IMR-90 (cell line): ENCODE measurements around the gene MAP4K1. TPM values are rescaled to one million over a fixed set of nuclear protein-coding genes. Genes with fewer than 3 reads are reported as not detected.

ENCODE experiments used
- ATAC-seq: fragments of 200-7000 bp; cut with Tn5 transposase; 2 replicates; pipeline ENCODE4 v1.9.1; 2020; ENCODE audit warnings: low read depth, mild to moderate bottlenecking, moderate library complexity
- BruUV-seq: library from RNA; stranded (reverse); fragments of 400-500 nt; replicated peaks from 2 replicates; lab custom pipeline; 2021; lab: Mats Ljungman, UMichigan
- CTCF ChIA-PET: fragments of 300-600 bp; formaldehyde crosslinking; extraction: SDS; loops from one replicate; lab custom pipeline; 2021; ENCODE audit warnings: antibody characterized with exemption; lab: Yijun Ruan, JAX
- POLR2A ChIA-PET: fragments of 300-600 bp; sonication (Branson Sonifier 250); formaldehyde crosslinking; loops from one replicate; lab custom pipeline; 2022; ENCODE audit warnings: antibody characterized with exemption; ENCODE audit not compliant: unreplicated experiment; lab: Charles Lee
- DNase-seq: peaks from one replicate; pipeline ENCODE4 v3.0.0; 2013
- H2AFZ ChIP-seq: replicated peaks from 2 replicates; pipeline ENCODE3; 2013; ENCODE audit warnings: low read length, mild to moderate bottlenecking; ENCODE audit not compliant: poor library complexity
- H2AK5ac ChIP-seq: 2 replicates; pipeline ENCODE4 v1.6.1; 2013; ENCODE audit warnings: low read depth, low read length, inconsistent platforms
- H2AK9ac ChIP-seq: replicated peaks from 2 replicates; pipeline ENCODE3; 2013; ENCODE audit warnings: mild to moderate bottlenecking, low read depth, low read length, moderate library complexity; ENCODE audit not compliant: poor library complexity
- H2BK120ac ChIP-seq: 2 replicates; pipeline ENCODE4 v1.6.1; 2013; ENCODE audit warnings: low read depth, low read length, inconsistent platforms
- H2BK15ac ChIP-seq: 3 replicates; pipeline ENCODE4 v1.6.1; 2013; ENCODE audit warnings: low read depth, low read length, inconsistent platforms
- H2BK20ac ChIP-seq: 2 replicates; pipeline ENCODE4 v1.6.1; 2013; ENCODE audit warnings: low read depth, mild to moderate bottlenecking, inconsistent platforms, low read length, moderate library complexity
- H2BK5ac ChIP-seq: 2 replicates; pipeline ENCODE4 v1.6.1; 2013; ENCODE audit warnings: mild to moderate bottlenecking, low read depth, low read length, inconsistent platforms; ENCODE audit not compliant: poor library complexity, severe bottlenecking
- H3K14ac ChIP-seq: replicated peaks from 2 replicates; pipeline ENCODE4 v1.6.1; 2013; ENCODE audit warnings: low read depth, low read length, inconsistent platforms
- H3K18ac ChIP-seq: 2 replicates; pipeline ENCODE4 v1.6.1; 2013; ENCODE audit warnings: low read depth, low read length, control low read depth
- H3K23ac ChIP-seq: 2 replicates; pipeline ENCODE4 v1.6.1; 2013; ENCODE audit warnings: low read depth, low read length, inconsistent platforms
- H3K27ac ChIP-seq: 2 replicates; pipeline ENCODE4 v1.5.1; 2013; ENCODE audit warnings: mild to moderate bottlenecking, control low read depth, low read length; ENCODE audit not compliant: insufficient read depth
- H3K27me3 ChIP-seq: 2 replicates; pipeline ENCODE4 v1.6.1; 2013; ENCODE audit warnings: low read length; ENCODE audit not compliant: control insufficient read depth, insufficient read depth
- H3K36me3 ChIP-seq: 2 replicates; pipeline ENCODE4 v1.6.1; 2013; ENCODE audit warnings: low read length, mixed read lengths; ENCODE audit not compliant: control insufficient read depth, insufficient read depth
- H3K4ac ChIP-seq: 2 replicates; pipeline ENCODE4 v1.6.1; 2013; ENCODE audit warnings: low read depth, low read length, inconsistent platforms
- H3K4me1 ChIP-seq: 2 replicates; pipeline ENCODE4 v1.6.1; 2013; ENCODE audit warnings: low read length, mixed read lengths; ENCODE audit not compliant: control insufficient read depth, insufficient read depth
- H3K4me2 ChIP-seq: 2 replicates; pipeline ENCODE4 v1.6.1; 2013; ENCODE audit warnings: low read depth, mild to moderate bottlenecking, control low read depth, low read length, moderate library complexity
- H3K4me3 ChIP-seq: 2 replicates; pipeline ENCODE4 v1.5.1; 2013; ENCODE audit warnings: low read depth, mild to moderate bottlenecking, control low read depth, low read length, moderate library complexity; ENCODE audit not compliant: insufficient read depth
- H3K56ac ChIP-seq: 2 replicates; pipeline ENCODE4 v1.6.1; 2013; ENCODE audit warnings: low read length, inconsistent platforms; ENCODE audit not compliant: insufficient read depth; ENCODE audit errors: extremely low read depth
- H3K79me1 ChIP-seq, 2 experiments: 2 replicates each; pipeline ENCODE4 v1.6.1; 2013; ENCODE audit warnings: low read length in 2 of 2, inconsistent platforms in 1 of 2, low read depth in 1 of 2
- H3K9ac ChIP-seq: 2 replicates; pipeline ENCODE4 v1.6.1; 2013; ENCODE audit warnings: low read depth, low read length, control low read depth
- H3K9me1 ChIP-seq: 2 replicates; pipeline ENCODE4 v1.6.1; 2013; ENCODE audit warnings: low read length, inconsistent platforms; ENCODE audit not compliant: insufficient read depth
- H3K9me3 ChIP-seq: 2 replicates; pipeline ENCODE4 v1.6.1; 2013; ENCODE audit warnings: low read length; ENCODE audit not compliant: control insufficient read depth, insufficient read depth
- H4K20me1 ChIP-seq: 2 replicates; pipeline ENCODE4 v1.6.1; 2013; ENCODE audit warnings: low read length, inconsistent platforms; ENCODE audit not compliant: insufficient read depth
- H4K5ac ChIP-seq: 2 replicates; pipeline ENCODE4 v1.6.1; 2013; ENCODE audit warnings: mild to moderate bottlenecking, low read depth, low read length, control low read depth
- H4K8ac ChIP-seq, 2 experiments: 2 replicates each; pipeline ENCODE4 v1.6.1; 2013; ENCODE audit warnings: low read depth in 2 of 2, low read length in 2 of 2, control low read depth in 1 of 2, inconsistent platforms in 1 of 2
- H4K91ac ChIP-seq: 2 replicates; pipeline ENCODE4 v1.6.1; 2013; ENCODE audit warnings: low read depth, low read length, inconsistent platforms; ENCODE audit not compliant: insufficient read depth
- FOS ChIP-seq: fragments of 150-350 bp; IDR thresholded peaks from 2 replicates; pipeline ENCODE4 v1.6.1; 2016; ENCODE audit warnings: low read depth, low read length
- POLR2A ChIP-seq: IDR thresholded peaks from 2 replicates; pipeline ENCODE4 v1.6.1; 2012; ENCODE audit warnings: mild to moderate bottlenecking, low read depth, low read length
- RCOR1 ChIP-seq: IDR thresholded peaks from 2 replicates; pipeline ENCODE4 v1.6.1; 2012; ENCODE audit warnings: mild to moderate bottlenecking, low read length, improper control_type of control experiment; ENCODE audit not compliant: insufficient replicate concordance
- SMC3 ChIP-seq: fragments of 150-350 bp; IDR thresholded peaks from 2 replicates; pipeline ENCODE4 v1.6.1; 2016; ENCODE audit warnings: low read depth, mild to moderate bottlenecking, antibody characterized with exemption, low read length, moderate library complexity
- WGBS, 2 experiments: methylation state at CpG; one replicate each; pipeline versions ENCODE4 v1.1.5 to v1.1.7; 2013; ENCODE audit warnings: missing lambda C conversion rate in 2 of 2; ENCODE audit not compliant: insufficient read length in 1 of 2; ENCODE audit errors: extremely low coverage in 2 of 2; 5-methylcytosine and 5-hydroxymethylcytosine counted together
- dilution Hi-C: fragments of 300-500 bp; cut with HindIII; formaldehyde crosslinking; loops from one replicate; pipeline ENCODE4 v1.14.3; 2018; ENCODE audit warnings: low sequenced_read_pairs; ENCODE audit not compliant: unreplicated experiment
- in situ Hi-C: fragments of 300-500 bp; cut with MboI; formaldehyde crosslinking; loops from 3 replicates; pipeline ENCODE4 v1.14.3; 2019; ENCODE audit warnings: low sequenced_read_pairs, inconsistent platforms, mixed read lengths
- intact Hi-C: fragments of 100-400 bp; cut with micrococcal nuclease; formaldehyde crosslinking; loops from 2 replicates; pipeline ENCODE4 v1.10.0; 2022
- polyA plus RNA-seq, 3 experiments: library from polyadenylated mRNA; depleted of rRNA; stranded (reverse); fragments of >200 nt; gene quantifications; 2 replicates each; pipeline ENCODE4 v1.2.3, GENCODE V29; 2012; ENCODE audit warnings: low replicate concordance in 1 of 3
- total RNA-seq: library from RNA; depleted of rRNA; stranded (reverse); fragments of >200 nt; gene quantifications from 2 replicates; pipeline ENCODE4 v1.2.3, GENCODE V29; 2012

MAP4K1 gene
- total and polyA plus RNA-seq, 2 of the 4 experiments (the other 2 are of a cell fraction) = 0.22 TPM; not detected in 1

DNA sequence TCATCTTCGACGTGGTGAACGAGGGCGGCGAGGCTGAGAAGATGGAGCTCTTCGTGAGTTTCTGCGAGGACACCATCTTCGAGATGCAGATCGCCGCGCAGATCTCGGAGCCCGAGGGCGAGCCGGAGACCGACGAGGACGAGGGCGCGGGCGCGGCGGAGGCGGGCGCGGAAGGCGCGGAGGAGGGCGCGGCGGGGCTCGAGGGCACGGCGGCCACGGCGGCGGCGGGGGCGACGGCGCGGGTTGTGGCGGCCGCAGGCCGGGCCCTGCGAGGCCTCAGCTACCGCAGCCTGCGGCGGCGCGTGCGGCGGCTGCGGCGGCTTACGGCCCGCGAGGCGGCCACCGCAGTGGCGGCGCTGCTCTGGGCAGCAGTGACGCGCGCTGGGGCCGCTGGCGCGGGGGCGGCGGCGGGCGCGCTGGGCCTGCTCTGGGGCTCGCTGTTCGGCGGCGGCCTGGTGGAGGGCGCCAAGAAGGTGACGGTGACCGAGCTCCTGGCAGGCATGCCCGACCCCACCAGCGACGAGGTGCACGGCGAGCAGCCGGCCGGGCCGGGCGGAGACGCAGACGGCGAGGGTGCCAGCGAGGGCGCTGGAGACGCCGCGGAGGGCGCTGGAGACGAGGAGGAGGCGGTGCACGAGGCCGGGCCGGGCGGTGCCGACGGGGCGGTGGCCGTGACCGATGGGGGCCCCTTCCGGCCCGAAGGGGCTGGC, 52.6 kb downstream of the MAP4K1 start:
- Histone ChIP-seq H3K4me2 (no peak overlapping the region; the same call in 1 of the 2 replicates), H3K9me1 (no peaks in the 10 kb centered on the region), H4K5ac (no peak overlapping the region), H3K27me3 (peaks cover 30% of the 10 kb centered on the region), H3K18ac (no peak overlapping the region), H3K36me3 (no peaks in the 10 kb centered on the region), H3K4me1 (no peaks in the 10 kb centered on the region), H3K27ac (no peak overlapping the region), H3K14ac (no peak overlapping the region), H3K23ac (no peak overlapping the region), H3K79me1 (no peaks in the 10 kb centered on the region), H2BK120ac (no peak overlapping the region), H3K4me3 (0 out of 2 replicates have a peak overlapping the region, but pooled peaks have one; percentile 13), H4K20me1 (no peaks in the 10 kb centered on the region), H4K91ac (no peak overlapping the region), H2BK15ac (no peak overlapping the region), H2AFZ (peak overlapping the region; percentile 78), H2BK5ac (no peak overlapping the region), H2BK20ac (no peak overlapping the region), H3K56ac (no peak overlapping the region), H3K9me3 (no peaks in the 10 kb centered on the region), H2AK5ac (no peak overlapping the region), H2AK9ac (no peak overlapping the region), H4K8ac (no peak overlapping the region), H3K9ac (no peak overlapping the region), H3K4ac (no peak overlapping the region)
- in situ Hi-C loops (no loop called here), dilution Hi-C loops (no loop called here), intact Hi-C loops (no loop called here)
- ChIA-PET CTCF (no interaction called here), POLR2A (no interaction called here)
- DNase-seq (no peak), ATAC-seq (peak; percentile 64)
- TF ChIP-seq FOS = no peak
- TF ChIP-seq SMC3 = no peak
- no peak for TF ChIP-seq RCOR1
- no peak for TF ChIP-seq POLR2A
- WGBS, 2 experiments = 6% methylated on average over 55 of the region's 111 CpGs; no CpG with 5 or more reads in 1 of the 2 experiments
- BruUV-seq = no TSS peak
